NCI-H82 treated with DMSO at 0.1 percent for 48 hours (cell line): ENCODE measurements around the gene TTC31.
A peak's percentile ranks its signal among the peaks of the same experiment; 100 is the strongest.
"Not testable (repeated sequence)": the region's sequence is repeated elsewhere in the genome, so short reads cannot be mapped to it uniquely, and the experiment has no call there.

ENCODE experiments used
- DNase-seq: peaks from one replicate; lab custom pipeline; 2025; ENCODE audit not compliant: unreplicated experiment; lab: John Stamatoyannopoulos, UW

Gene TTC31

GRCh38 chr2:74457129-74457548 is 25.7 kb upstream of the TTC31 start:
- no peak for DNase-seq

- peak; percentile 40 for DNase-seq
These were observed 25.2 kb upstream of the TTC31 start for GRCh38 chr2:74457549-74458131.

DNA sequence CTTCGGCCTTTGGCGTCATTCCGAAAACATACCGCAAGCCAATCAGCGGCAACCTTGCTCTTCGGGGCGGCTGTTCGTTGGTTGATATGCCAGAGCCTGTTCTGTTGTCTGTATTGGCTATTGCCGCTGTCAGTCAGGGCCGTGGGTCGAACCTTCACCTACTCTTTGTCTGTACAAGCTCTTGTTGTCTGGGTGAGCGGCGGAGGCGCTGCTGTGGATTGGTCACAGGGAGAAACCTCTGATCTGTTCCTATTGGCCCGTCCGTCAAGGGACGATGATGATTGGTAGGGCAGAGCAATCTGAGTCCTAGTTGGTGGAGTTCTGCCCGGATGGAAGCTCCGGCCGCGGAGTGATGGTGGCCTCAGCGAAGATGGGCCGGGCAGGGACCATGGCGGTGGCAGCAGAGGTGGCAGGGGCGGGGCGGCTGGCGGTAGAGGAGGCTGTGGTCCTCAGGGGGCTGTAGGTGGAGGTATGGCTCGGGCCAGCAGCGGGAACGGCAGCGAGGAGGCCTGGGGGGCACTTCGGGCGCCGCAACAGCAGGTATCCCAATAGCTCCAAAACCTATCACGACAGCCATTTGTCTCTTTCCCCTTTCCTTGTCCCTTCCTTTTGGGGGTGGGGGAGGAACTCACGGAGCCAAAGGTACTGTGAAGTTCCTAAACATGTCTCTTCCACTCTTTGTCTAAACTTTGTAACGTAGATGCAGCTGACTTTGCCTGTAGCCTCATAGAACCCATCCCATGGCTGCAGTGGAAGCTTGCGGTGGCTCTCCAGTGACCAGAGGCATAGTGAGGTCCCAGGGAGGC is 24.5 kb upstream of the TTC31 start, which contains the start of gene WBP1:
WBP1 (plus strand) TSS at position 307 of the 806 bp plus-strand sequence; CDS start at position 472, 165 bp downstream.
- peak; percentile 100 for DNase-seq

DNA sequence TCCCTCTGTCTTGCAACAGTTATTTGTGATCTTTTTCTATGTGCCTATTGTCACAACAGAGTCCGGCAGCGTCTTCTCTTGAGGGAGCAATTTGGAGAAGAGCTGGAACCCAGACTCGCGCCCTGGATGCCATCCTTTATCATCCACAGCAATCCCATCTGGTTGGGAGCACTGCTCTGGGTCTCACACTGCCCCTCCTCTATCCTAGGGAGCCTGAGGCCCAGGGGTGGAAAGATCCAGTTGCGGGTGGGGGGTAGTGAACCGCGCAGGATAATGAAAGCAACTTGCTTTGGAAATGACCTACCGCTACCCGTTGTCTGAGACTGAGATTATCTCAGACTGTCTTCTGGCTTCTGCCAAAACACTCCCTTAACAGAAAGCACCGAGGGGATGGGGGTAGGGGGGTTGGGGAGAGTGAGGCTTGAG is 23.9 kb upstream of the TTC31 start:
- DNase-seq, result no peak

DNA sequence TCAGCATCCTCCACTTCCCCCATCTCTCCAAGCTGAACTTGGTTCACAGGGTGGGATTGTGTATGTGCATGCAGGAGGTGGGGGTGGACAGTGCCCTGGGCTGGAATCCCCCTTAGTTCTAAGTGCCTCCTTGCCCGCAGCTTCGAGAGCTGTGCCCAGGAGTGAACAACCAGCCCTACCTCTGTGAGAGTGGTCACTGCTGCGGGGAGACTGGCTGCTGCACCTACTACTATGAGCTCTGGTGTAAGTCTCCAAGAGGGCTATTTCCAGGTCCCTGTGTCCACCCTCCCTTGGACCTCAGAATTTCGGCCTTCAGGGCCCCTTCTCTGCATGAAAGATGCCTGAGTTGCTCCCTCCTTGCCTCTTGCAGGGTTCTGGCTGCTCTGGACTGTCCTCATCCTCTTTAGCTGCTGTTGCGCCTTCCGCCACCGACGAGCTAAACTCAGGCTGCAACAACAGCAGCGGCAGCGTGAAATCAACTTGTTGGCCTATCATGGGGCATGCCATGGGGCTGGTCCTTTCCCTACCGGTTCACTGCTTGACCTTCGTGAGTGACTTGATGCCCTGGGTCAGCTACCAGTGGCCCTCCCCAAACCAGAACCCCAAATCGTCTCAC is 23.3 kb upstream of the TTC31 start:
- DNase-seq, result not testable (repeated sequence)

GRCh38 chr2:74460187-74460586 is 22.7 kb upstream of the TTC31 start:
- not testable (repeated sequence) for DNase-seq

DNA sequence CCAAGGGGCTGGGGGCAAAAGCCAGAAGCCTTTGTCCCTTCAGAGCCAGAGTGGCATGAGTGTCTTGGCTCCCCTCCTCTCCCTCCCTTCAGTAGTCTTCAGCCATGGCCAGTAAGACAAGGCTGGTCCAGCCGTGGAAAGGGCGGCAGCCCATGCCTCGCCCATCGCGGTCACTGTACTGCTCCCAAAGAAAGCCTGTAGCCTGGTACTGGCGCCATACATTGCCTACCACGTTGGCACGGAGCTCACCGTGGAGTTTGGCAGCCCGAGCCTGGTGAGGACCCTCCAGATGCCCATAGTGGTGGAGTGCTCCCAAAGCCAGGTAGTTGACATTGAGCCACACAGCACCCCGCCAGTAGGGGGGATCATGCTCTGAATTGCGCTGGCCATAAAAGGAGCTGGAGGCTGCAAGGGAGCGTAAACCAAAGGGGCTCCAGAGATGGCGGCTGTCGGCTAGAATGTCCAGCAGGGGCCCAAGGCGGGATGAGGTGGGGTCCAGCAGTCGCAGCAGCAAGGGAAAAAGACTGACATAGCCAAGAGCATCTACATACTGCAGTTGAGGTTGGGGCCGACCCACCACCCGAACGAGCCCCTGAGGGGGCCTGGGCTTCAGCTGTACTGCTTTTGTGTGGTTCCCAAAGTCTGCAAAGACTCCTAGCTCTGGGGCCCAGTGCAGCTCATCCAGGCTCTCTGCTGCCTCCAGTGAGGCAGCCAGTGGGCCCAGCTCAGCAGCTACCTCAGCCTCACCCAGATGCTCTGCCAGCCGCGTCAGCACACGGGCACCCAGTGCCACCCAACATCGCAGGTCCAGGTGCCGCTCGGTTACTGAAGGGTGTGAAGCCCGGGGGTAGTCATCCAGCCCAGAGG is 21.5 kb upstream of the TTC31 start:
- no peak for DNase-seq

GRCh38 chr2:74462054-74462785 is 20.7 kb upstream of the TTC31 start:
- no peak for DNase-seq

DNA sequence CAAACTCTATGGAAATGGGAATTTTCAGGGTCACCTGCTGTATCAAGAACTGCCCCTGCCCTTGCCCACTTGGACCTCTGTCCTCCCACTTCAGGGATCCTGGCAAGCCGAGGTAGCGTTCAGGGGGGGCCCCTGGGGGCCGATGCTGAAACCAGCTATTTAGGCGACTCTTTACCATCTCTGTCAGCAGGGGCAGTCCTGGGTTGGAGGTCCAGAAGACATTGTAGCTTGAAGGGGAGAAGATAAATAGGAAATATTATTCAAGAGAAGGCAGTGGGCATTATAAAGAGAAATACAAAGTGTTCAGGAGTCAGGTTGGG is 20.1 kb upstream of the TTC31 start:
- no peak for DNase-seq

GRCh38 chr2:74464406-74464805 is 18.5 kb upstream of the TTC31 start:
- DNase-seq, result no peak

- DNase-seq, result not testable (repeated sequence)
These were observed 12.1 kb upstream of the TTC31 start for GRCh38 chr2:74470742-74471141.

DNA sequence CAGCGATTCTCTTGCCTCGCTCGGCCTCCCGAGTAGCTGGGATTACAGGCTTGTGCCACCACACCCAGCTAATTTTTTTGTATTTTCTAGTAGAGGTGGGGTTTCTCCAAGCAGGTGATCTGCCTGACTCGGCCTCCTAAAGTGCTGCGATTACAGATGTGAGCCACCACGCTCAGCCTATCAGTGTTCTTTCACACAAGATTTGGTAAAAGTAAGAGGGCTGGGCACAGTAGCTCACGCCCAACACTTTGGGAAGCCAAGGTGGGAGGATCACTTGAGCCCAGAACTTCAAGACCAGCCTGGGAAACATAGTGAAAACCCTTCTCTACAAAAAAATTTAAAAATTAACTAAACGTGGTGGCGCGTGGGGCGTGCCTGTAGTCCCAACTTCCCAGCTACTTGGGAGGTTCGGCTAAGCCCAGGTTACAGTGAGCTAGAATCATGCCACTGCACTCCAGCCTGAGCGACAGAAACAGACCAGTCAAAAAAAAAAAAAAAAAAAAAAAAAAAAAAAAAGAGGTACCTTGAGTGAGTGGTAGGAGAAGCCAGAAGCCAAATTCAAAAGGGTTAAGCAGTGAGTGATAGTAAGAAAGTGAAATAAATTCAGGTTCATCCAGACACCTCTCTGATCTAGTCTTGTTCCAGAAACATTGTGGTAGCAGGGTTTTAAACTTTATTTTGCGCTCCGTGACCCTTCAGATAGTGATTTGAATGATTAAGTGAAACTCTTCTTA is 11.4 kb upstream of the TTC31 start:
- no peak for DNase-seq

DNA sequence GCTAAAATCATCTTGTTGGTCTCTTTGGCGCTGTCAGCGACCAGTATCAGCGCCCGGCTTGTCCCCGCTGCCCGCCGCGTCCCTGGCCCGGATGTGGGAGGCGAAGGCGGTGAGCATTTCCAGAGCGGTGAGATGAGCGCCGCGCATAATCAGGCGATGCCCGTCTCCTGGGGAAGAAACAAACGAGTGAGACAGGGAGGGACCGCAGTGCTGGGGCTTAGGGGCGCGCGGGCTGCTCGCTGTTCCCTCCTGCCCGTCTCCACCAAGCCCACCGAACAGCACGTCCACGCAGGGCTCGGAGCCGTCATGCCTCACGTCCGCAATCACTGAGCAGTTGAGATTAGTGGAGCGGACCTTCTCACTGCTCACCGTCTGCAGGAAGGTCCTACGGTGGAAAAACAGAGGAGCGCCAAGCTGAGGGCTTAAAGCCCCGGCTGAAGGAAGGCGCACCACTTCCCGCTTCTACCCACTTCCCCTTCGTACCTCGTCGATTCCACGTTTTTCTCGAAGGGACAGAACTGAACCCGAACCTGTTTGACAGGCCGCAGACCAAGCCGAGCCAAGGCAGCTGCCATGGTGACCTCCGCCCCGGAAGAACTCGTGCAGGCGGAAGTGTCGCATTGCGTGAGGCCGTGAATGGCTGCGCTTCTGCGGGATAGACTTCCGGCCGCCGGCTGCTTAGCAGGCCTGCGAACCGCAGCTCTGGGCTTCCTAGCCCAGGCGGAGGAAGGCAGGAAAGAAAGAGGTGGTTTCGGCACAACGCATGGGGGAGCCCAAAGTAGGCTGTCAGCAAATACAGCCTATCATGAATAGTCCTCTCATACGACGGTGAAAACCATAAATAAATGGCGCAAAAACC is 10.6 kb upstream of the TTC31 start, which contains the start of gene MRPL53:
MRPL53 (minus strand) TSS at position 595 of the 859 bp plus-strand sequence; CDS start at position 575, 20 bp downstream.
- peak; percentile 73 for DNase-seq

GRCh38 chr2:74472945-74473258 is 10.0 kb upstream of the TTC31 start:
- DNase-seq, result no peak

GRCh38 chr2:74474481-74474880 is 8.4 kb upstream of the TTC31 start:
- DNase-seq, result no peak

DNA sequence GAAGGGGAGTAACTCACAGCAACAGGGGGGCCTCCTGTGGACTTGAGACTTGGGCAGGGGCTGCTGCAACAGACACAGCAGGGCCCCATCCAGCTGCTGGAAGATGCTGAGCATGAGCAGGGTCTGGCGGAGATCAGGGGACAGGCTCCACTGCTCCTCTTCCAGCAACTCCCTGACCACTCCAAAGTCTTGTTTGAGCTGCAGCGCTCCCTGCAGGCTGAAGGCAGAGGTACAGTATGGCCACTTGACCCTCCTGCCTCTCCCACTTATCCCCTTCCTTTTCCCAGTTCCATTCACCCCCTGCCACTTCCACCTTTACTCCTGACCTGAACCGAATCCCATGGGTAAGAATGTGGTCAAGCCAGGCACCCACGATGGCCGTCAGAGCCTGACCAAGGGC is 8.0 kb upstream of the TTC31 start:
- no peak for DNase-seq

GRCh38 chr2:74481431-74481830 is 1.4 kb upstream of the TTC31 start:
- DNase-seq, result no peak

- no peak for DNase-seq
These were observed 700 bp upstream of the TTC31 start for GRCh38 chr2:74481961-74482800.
